HepG2 (cell line): ENCODE measurements around the gene DLG5. TPM values are rescaled to one million over a fixed set of nuclear protein-coding genes. Genes with fewer than 3 reads are reported as not detected.

Source experiments
- ATAC-seq: fragments of 200-7000 bp; cut with Tn5 transposase; 3 replicates; pipeline ENCODE4 v1.9.1; 2020; ENCODE audit warnings: mild to moderate bottlenecking, moderate library complexity
- BruUV-seq: library from RNA; stranded (reverse); fragments of 400-500 nt; replicated peaks from 2 replicates; lab custom pipeline; 2021; lab: Mats Ljungman, UMichigan
- CTCF ChIA-PET: fragments of 300-600 bp; formaldehyde crosslinking; extraction: SDS; loops from one replicate; lab custom pipeline; 2021; ENCODE audit warnings: low total read pairs, inconsistent platforms, low intra/inter-chr PET ratio; lab: Yijun Ruan, JAX
- POLR2A ChIA-PET: fragments of 350-600 bp; sonication (Branson Sonifier 250); formaldehyde crosslinking; loops from one replicate; lab custom pipeline; 2020; ENCODE audit warnings: antibody characterized with exemption, inconsistent platforms; lab: Yijun Ruan, JAX
- DNase-seq: peaks from one replicate; pipeline ENCODE4 v3.0.0-alpha.2; 2015; ENCODE audit warnings: low spot score
- FAIRE-seq: peaks from 3 replicates; lab custom pipeline; 2011; peaks lifted over from hg19 to GRCh38; lab: Jason Lieb, UNC
- H2AFZ ChIP-seq: one replicate; pipeline ENCODE4 v1.6.1; 2011; ENCODE audit warnings: low read length, inconsistent platforms
- H3K27ac ChIP-seq: fragments of 300-600 bp; 3 replicates; pipeline ENCODE4 v1.8.0; 2011; ENCODE audit warnings: mixed run types, mild to moderate bottlenecking, mixed read lengths, low read length, inconsistent platforms; ENCODE audit not compliant: insufficient read depth; ENCODE audit errors: extremely low read length
- H3K27me3 ChIP-seq, 2 experiments: fragments of 200-600 bp in 1 of 2; 2 replicates in 1 of 2; 3 replicates in 1 of 2; pipeline versions ENCODE4 v1.6.0 to v1.8.0; 2011; ENCODE audit warnings: low read length in 2 of 2, mild to moderate bottlenecking in 2 of 2, moderate library complexity in 2 of 2, inconsistent platforms in 1 of 2; ENCODE audit not compliant: insufficient read depth in 2 of 2, control insufficient read depth in 1 of 2
- H3K36me3 ChIP-seq, 2 experiments: fragments of 200-600 bp in 1 of 2; replicated peaks in 1 of 2; 2 replicates in 1 of 2; 3 replicates in 1 of 2; pipeline versions ENCODE4 v1.5.1 to v1.8.0; 2011; ENCODE audit warnings: low read length in 2 of 2, inconsistent platforms in 1 of 2; ENCODE audit not compliant: insufficient read depth in 2 of 2, control insufficient read depth in 1 of 2
- H3K4me1 ChIP-seq: 2 replicates; pipeline ENCODE4 v1.5.1; 2012; ENCODE audit warnings: low read length, inconsistent platforms; ENCODE audit not compliant: insufficient read depth
- H3K4me2 ChIP-seq: 2 replicates; pipeline ENCODE4 v1.6.0; 2011; ENCODE audit warnings: low read depth, low read length, inconsistent platforms
- H3K4me3 ChIP-seq, 3 experiments: fragments of 200-600 bp in 1 of 3; sonication (generic), shearing (Covaris generic) in 1 of 3; replicated peaks in 1 of 3; 2 replicates each; pipeline ENCODE4 v1.5.1; 2011 to 2016; ENCODE audit warnings: low read length in 3 of 3, inconsistent platforms in 2 of 3, low read depth in 2 of 3, mild to moderate bottlenecking in 2 of 3, control low read depth in 1 of 3, mixed read lengths in 1 of 3; ENCODE audit not compliant: insufficient read depth in 1 of 3
- H3K79me2 ChIP-seq: one replicate; pipeline ENCODE4 v1.6.1; 2011; ENCODE audit warnings: low read length, inconsistent platforms; ENCODE audit not compliant: insufficient read depth
- H3K9ac ChIP-seq: 2 replicates; pipeline ENCODE4 v1.6.0; 2011; ENCODE audit warnings: mild to moderate bottlenecking, low read depth, low read length, inconsistent platforms; ENCODE audit not compliant: insufficient read depth
- H3K9me3 ChIP-seq: 2 replicates; pipeline ENCODE4 v1.5.1; 2012; ENCODE audit warnings: mild to moderate bottlenecking, low read length
- H4K20me1 ChIP-seq: 2 replicates; pipeline ENCODE4 v1.6.0; 2011; ENCODE audit warnings: inconsistent platforms, mild to moderate bottlenecking, low read length, moderate library complexity; ENCODE audit not compliant: insufficient read depth
- AGO1 ChIP-seq: fragments of 200-400 bp; formaldehyde crosslinking; IDR thresholded peaks from 2 replicates; pipeline ENCODE4 v1.6.1; 2017; ENCODE audit warnings: mild to moderate bottlenecking, low read depth, low read length, moderate library complexity; ENCODE audit not compliant: poor library complexity, severe bottlenecking
- NKX3-1 ChIP-seq: sonication (generic); formaldehyde crosslinking; IDR thresholded peaks from 2 replicates; pipeline ENCODE4 v1.5.0; 2020; ENCODE audit warnings: missing genetic modification reagents
- RFX5 ChIP-seq: IDR thresholded peaks from 2 replicates; pipeline ENCODE4 v1.6.1; 2011; ENCODE audit warnings: low read depth, low read length, improper control_type of control experiment
- SNAPC2 ChIP-seq: sonication (generic); formaldehyde crosslinking; IDR thresholded peaks from 2 replicates; pipeline ENCODE4 v1.8.1; 2022; ENCODE audit warnings: mild to moderate bottlenecking, missing genetic modification reagents
- ZFP90 ChIP-seq: sonication (generic); formaldehyde crosslinking; IDR thresholded peaks from 2 replicates; pipeline ENCODE4 v1.8.0; 2022; ENCODE audit warnings: missing genetic modification reagents, mild to moderate bottlenecking, inconsistent platforms, borderline replicate concordance
- ZMYM2 ChIP-seq: sonication (generic); formaldehyde crosslinking; IDR thresholded peaks from 2 replicates; pipeline ENCODE4 v1.8.0; 2022; ENCODE audit warnings: mild to moderate bottlenecking, missing genetic modification reagents
- ZNF629 ChIP-seq: sonication (generic); formaldehyde crosslinking; conservative IDR thresholded peaks from 2 replicates; pipeline ENCODE4 v1.5.0; 2020; ENCODE audit warnings: missing genetic modification reagents
- ZNF777 ChIP-seq: sonication (generic); formaldehyde crosslinking; IDR thresholded peaks from 2 replicates; pipeline ENCODE4 v1.4.0; 2020; ENCODE audit warnings: missing genetic modification reagents
- WGBS: methylation state at CpG from one replicate; pipeline ENCODE4 v1.1.6; 2017; ENCODE audit warnings: low lambda C conversion rate; 5-methylcytosine and 5-hydroxymethylcytosine counted together
- in situ Hi-C: cut with HindIII; loops from 2 replicates; pipeline ENCODE4 v1.10.0; 2017; ENCODE audit warnings: low pct_unique_long_range_greater_than_20kb; ENCODE audit not compliant: extremely low pct_ligation_motif_present
- intact Hi-C: fragments of 100-400 bp; cut with micrococcal nuclease; formaldehyde crosslinking; loops from one replicate; pipeline ENCODE4 v1.10.0; 2022; ENCODE audit not compliant: unreplicated experiment
- polyA plus RNA-seq, 8 experiments: library from polyadenylated mRNA; depleted of rRNA in 3 of 8; stranded (reverse) in 7 of 8; unstranded in 1 of 8; fragments of >200 nt; fragmentation: Illumina TruSeq in 4 of 8; extraction: Trizol in 4 of 8; gene quantifications; 2 replicates each; pipeline versions ENCODE4 v1.2.1 to v1.2.3, GENCODE V29; 2011 to 2016; ENCODE audit warnings: low read depth in 4 of 8, missing spikeins in 1 of 8, mixed read lengths in 1 of 8; ENCODE audit not compliant: insufficient read depth in 1 of 8
- total RNA-seq, 5 experiments: library from RNA; depleted of rRNA; stranded (reverse); fragments of >200 nt; fragmentation: Illumina TruSeq; extraction: Trizol; gene quantifications; 2 replicates each; pipeline ENCODE4 v1.2.3, GENCODE V29; 2016; ENCODE audit warnings: low read depth in 1 of 5
- TF ChIP-seq, protein P1 (sequence below): IDR thresholded peaks from 2 replicates; pipeline ENCODE4 v1.6.1; 2016

Gene DLG5
- total and polyA plus RNA-seq, 2 of the 13 experiments (the other 11 are each of a cell fraction or from before 2014, with no cell fraction given): 15.5 to 18.2 TPM

DNA sequence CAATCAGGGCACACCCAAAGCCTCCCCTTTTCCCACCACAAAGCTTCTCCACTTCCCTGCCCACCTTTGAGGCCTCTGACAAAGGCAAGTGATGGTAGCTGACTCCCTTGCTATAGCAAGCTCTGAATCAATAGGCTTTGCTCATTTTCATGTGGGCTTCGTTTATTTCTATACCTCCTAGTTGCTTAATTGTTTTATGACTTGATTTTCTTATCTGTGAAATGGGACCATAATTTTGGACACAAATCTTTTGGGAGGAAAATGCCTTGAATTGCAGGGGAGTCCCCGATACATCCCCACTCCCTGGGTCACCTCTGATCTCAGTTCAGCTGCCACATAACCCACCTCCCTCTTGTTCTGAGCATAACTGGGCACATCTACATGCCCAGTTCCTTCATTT lies 13.7 kb upstream of the DLG5 start:
- Histone ChIP-seq H3K4me2 (no peak overlapping the region), H3K9me3 (no peaks in the 10 kb centered on the region), H4K20me1 (no peaks in the 10 kb centered on the region), H3K36me3 (no peaks in the 10 kb centered on the region), H3K79me2 (no peaks in the 10 kb centered on the region), H2AFZ (peak overlapping the region; percentile 29), H3K27me3 (no peaks in the 10 kb centered on the region; a peak in 2 of 5 replicates), H3K9ac (no peak overlapping the region), H3K4me1 (peaks cover 54% of the 10 kb centered on the region), H3K4me3 (no peak overlapping the region), H3K27ac (no peak overlapping the region)
- ATAC-seq (no peak), FAIRE-seq (no peak), DNase-seq (no peak)
- ChIA-PET CTCF (no interaction called here), POLR2A (interaction anchor here (1.2 to 2.7 kb wide), 2 partner anchors 13 to 21 kb away, joined by 3 to 14 read pairs; partner anchors contain the start of gene DLG5)
- TF ChIP-seq ZNF629 (CRISPR knock-in tag) (peak; percentile 23; the same call in 1 of the 2 replicates), RFX5 (no peak), SNAPC2 (no peak), ZNF777 (no peak)
- intact Hi-C loops: no loop called here
- WGBS: 83% methylated on average over 2 of the region's 2 CpGs
- in situ Hi-C loops: no loop called here
- BruUV-seq: no TSS peak

DNA sequence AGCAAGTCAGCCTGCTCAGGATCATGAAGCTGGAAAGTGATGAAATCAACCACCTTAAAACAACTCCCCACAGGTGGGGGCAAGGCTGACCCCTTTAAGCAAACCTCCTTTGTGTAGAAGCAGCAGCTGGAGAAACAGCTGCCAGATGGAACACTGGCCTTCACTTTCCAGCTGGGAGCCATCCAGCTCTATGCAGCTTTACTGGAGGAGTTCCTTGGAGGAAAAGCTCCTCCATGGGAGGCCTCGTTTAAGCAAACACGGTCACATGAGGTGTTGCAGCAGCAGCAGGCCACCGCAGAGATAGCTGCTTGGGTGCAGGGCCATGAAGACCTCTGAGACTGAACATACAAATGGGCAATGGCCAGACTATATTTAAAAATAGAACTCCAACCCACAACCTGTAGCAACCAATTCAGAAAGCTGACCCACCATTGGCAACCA lies 13.0 kb upstream of the DLG5 start:
- Histone ChIP-seq H2AFZ (no peak overlapping the region), H3K27ac (no peak overlapping the region), H3K36me3 (no peaks in the 10 kb centered on the region), H3K27me3 (no peaks in the 10 kb centered on the region; a peak in 2 of 5 replicates), H3K9me3 (no peaks in the 10 kb centered on the region), H3K9ac (no peak overlapping the region), H3K79me2 (no peaks in the 10 kb centered on the region), H3K4me1 (peaks cover 48% of the 10 kb centered on the region), H4K20me1 (no peaks in the 10 kb centered on the region), H3K4me2 (peak overlapping the region; percentile 45), H3K4me3 (no peak overlapping the region)
- ChIA-PET POLR2A (interaction anchor here (0.8 to 2.7 kb wide), 3 partner anchors 9 to 20 kb away, joined by 3 to 14 read pairs (median 3); partner anchors contain the start of gene DLG5), CTCF (no interaction called here)
- intact Hi-C loops (no loop called here), in situ Hi-C loops (no loop called here)
- BruUV-seq: no TSS peak
- 0% methylated on average over 1 of the region's 3 CpGs for WGBS
- DNase-seq (no peak), FAIRE-seq (no peak), ATAC-seq (peak; percentile 20)
- no peak for TF ChIP-seq ZMYM2 (CRISPR knock-in tag)
- TF ChIP-seq AGO1: no peak
- TF ChIP-seq ZFP90: no peak
- no peak for TF ChIP-seq NKX3-1 (CRISPR knock-in tag)
- TF ChIP-seq, protein P1, sequence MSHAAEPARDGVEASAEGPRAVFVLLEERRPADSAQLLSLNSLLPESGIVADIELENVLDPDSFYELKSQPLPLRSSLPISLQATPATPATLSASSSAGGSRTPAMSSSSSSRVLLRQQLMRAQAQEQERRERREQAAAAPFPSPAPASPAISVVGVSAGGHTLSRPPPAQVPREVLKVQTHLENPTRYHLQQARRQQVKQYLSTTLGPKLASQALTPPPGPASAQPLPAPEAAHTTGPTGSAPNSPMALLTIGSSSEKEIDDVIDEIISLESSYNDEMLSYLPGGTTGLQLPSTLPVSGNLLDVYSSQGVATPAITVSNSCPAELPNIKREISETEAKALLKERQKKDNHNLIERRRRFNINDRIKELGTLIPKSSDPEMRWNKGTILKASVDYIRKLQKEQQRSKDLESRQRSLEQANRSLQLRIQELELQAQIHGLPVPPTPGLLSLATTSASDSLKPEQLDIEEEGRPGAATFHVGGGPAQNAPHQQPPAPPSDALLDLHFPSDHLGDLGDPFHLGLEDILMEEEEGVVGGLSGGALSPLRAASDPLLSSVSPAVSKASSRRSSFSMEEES: 0 out of 2 replicates have a peak, but pooled peaks have one; percentile 26
